ENCODE measurements around the gene SUCLG2.

Gene SUCLG2

GRCh38 chr3:67402873-67403272, 251.5 kb downstream of the SUCLG2 start:
- H3K27me3 ChIP-seq (ENCODE audit: control insufficient read depth in 1 of 2, insufficient read depth in 2 of 2, low read length in 2 of 2) = no peaks in the 10 kb centered on the region
- H3K36me3 ChIP-seq (ENCODE audit: insufficient read depth, low read length) = no peaks in the 10 kb centered on the region
- H3K9ac ChIP-seq (ENCODE audit: low read length) = no peak overlapping the region
- no peak overlapping the region for H3K27ac ChIP-seq (ENCODE audit: low read depth, low read length)
- H3K9me3 ChIP-seq (ENCODE audit: low read length) = no peaks in the 10 kb centered on the region
- H3K4me1 ChIP-seq (ENCODE audit: insufficient read depth, low read length) = no peaks in the 10 kb centered on the region
- no peak overlapping the region for H3K4me3 ChIP-seq (ENCODE audit: low read depth in 1 of 2, low read length in 2 of 2)

- Histone ChIP-seq H3K27ac (ENCODE audit: low read depth, low read length) (no peak overlapping the region), H3K9ac (ENCODE audit: low read length) (no peak overlapping the region), H3K27me3 (ENCODE audit: control insufficient read depth in 1 of 2, insufficient read depth in 2 of 2, low read length in 2 of 2) (no peaks in the 10 kb centered on the region), H3K9me3 (ENCODE audit: low read length) (no peaks in the 10 kb centered on the region), H3K36me3 (ENCODE audit: insufficient read depth, low read length) (no peaks in the 10 kb centered on the region), H3K4me3 (ENCODE audit: low read depth in 1 of 2, low read length in 2 of 2) (no peak overlapping the region), H3K4me1 (ENCODE audit: insufficient read depth, low read length) (no peaks in the 10 kb centered on the region)
Measured at GRCh38 chr3:67401921-67402320, 252.5 kb downstream of the SUCLG2 start.

- H3K4me1 ChIP-seq (ENCODE audit: insufficient read depth, low read length) = no peaks in the 10 kb centered on the region
- no peaks in the 10 kb centered on the region for H3K27me3 ChIP-seq (ENCODE audit: control insufficient read depth in 1 of 2, insufficient read depth in 2 of 2, low read length in 2 of 2)
- H3K36me3 ChIP-seq (ENCODE audit: insufficient read depth, low read length) = no peaks in the 10 kb centered on the region
- H3K9me3 ChIP-seq (ENCODE audit: low read length) = no peaks in the 10 kb centered on the region
- no peak overlapping the region for H3K27ac ChIP-seq (ENCODE audit: low read depth, low read length)
- H3K9ac ChIP-seq (ENCODE audit: low read length) = no peak overlapping the region
- H3K4me3 ChIP-seq (ENCODE audit: low read depth in 1 of 2, low read length in 2 of 2) = no peak overlapping the region
Measured at GRCh38 chr3:67400476-67400875, 253.9 kb downstream of the SUCLG2 start.

- Histone ChIP-seq H3K4me1 (ENCODE audit: insufficient read depth, low read length) (peaks cover 3% of the 10 kb centered on the region), H3K27ac (ENCODE audit: low read depth, low read length) (no peak overlapping the region)
Measured at GRCh38 chr3:67389176-67389575, 265.2 kb downstream of the SUCLG2 start.

GRCh38 chr3:67388738-67389137, 265.7 kb downstream of the SUCLG2 start:
- Histone ChIP-seq H3K27ac (ENCODE audit: low read depth, low read length) (no peak overlapping the region), H3K36me3 (ENCODE audit: insufficient read depth, low read length) (no peaks in the 10 kb centered on the region), H3K9ac (ENCODE audit: low read length) (no peak overlapping the region), H3K4me3 (ENCODE audit: low read depth in 1 of 2, low read length in 2 of 2) (no peak overlapping the region), H3K27me3 (ENCODE audit: control insufficient read depth in 1 of 2, insufficient read depth in 2 of 2, low read length in 2 of 2) (no peaks in the 10 kb centered on the region), H3K4me1 (ENCODE audit: insufficient read depth, low read length) (peaks cover 3% of the 10 kb centered on the region), H3K9me3 (ENCODE audit: low read length) (no peaks in the 10 kb centered on the region)

More at GRCh38 chr3:67389176-67389575, 265.2 kb downstream of the SUCLG2 start:
- Histone ChIP-seq H3K27me3 (ENCODE audit: control insufficient read depth in 1 of 2, insufficient read depth in 2 of 2, low read length in 2 of 2) (no peaks in the 10 kb centered on the region), H3K9ac (ENCODE audit: low read length) (no peak overlapping the region), H3K36me3 (ENCODE audit: insufficient read depth, low read length) (no peaks in the 10 kb centered on the region), H3K4me3 (ENCODE audit: low read depth in 1 of 2, low read length in 2 of 2) (no peak overlapping the region), H3K9me3 (ENCODE audit: low read length) (no peaks in the 10 kb centered on the region)

- Histone ChIP-seq H3K27ac (ENCODE audit: low read depth, low read length) (no peak overlapping the region), H3K9me3 (ENCODE audit: low read length) (no peaks in the 10 kb centered on the region), H3K36me3 (ENCODE audit: insufficient read depth, low read length) (no peaks in the 10 kb centered on the region), H3K4me1 (ENCODE audit: insufficient read depth, low read length) (peaks cover 13% of the 10 kb centered on the region), H3K4me3 (ENCODE audit: low read depth in 1 of 2, low read length in 2 of 2) (no peak overlapping the region), H3K27me3 (ENCODE audit: control insufficient read depth in 1 of 2, insufficient read depth in 2 of 2, low read length in 2 of 2) (no peaks in the 10 kb centered on the region), H3K9ac (ENCODE audit: low read length) (no peak overlapping the region)
Measured at GRCh38 chr3:67386451-67386850, 268.0 kb downstream of the SUCLG2 start.

- no peak overlapping the region for H3K9ac ChIP-seq (ENCODE audit: low read length)
- H3K36me3 ChIP-seq (ENCODE audit: insufficient read depth, low read length) = no peaks in the 10 kb centered on the region
- H3K4me1 ChIP-seq (ENCODE audit: insufficient read depth, low read length) = peaks cover 13% of the 10 kb centered on the region
- no peak overlapping the region for H3K4me3 ChIP-seq (ENCODE audit: low read depth in 1 of 2, low read length in 2 of 2)
- no peaks in the 10 kb centered on the region for H3K9me3 ChIP-seq (ENCODE audit: low read length)
- H3K27me3 ChIP-seq (ENCODE audit: control insufficient read depth in 1 of 2, insufficient read depth in 2 of 2, low read length in 2 of 2) = no peaks in the 10 kb centered on the region
- no peak overlapping the region for H3K27ac ChIP-seq (ENCODE audit: low read depth, low read length)
Measured at GRCh38 chr3:67384760-67385397, 269.5 kb downstream of the SUCLG2 start.

GRCh38 chr3:67384016-67384415, 270.4 kb downstream of the SUCLG2 start:
- H3K4me3 ChIP-seq (ENCODE audit: low read depth in 1 of 2, low read length in 2 of 2) = no peak overlapping the region
- H3K9ac ChIP-seq (ENCODE audit: low read length) = no peak overlapping the region
- no peaks in the 10 kb centered on the region for H3K36me3 ChIP-seq (ENCODE audit: insufficient read depth, low read length)
- peaks cover 13% of the 10 kb centered on the region for H3K4me1 ChIP-seq (ENCODE audit: insufficient read depth, low read length)
- no peak overlapping the region for H3K27ac ChIP-seq (ENCODE audit: low read depth, low read length)
- H3K27me3 ChIP-seq (ENCODE audit: control insufficient read depth in 1 of 2, insufficient read depth in 2 of 2, low read length in 2 of 2) = no peaks in the 10 kb centered on the region
- H3K9me3 ChIP-seq (ENCODE audit: low read length) = no peaks in the 10 kb centered on the region

GRCh38 chr3:67383379-67383778, 271.0 kb downstream of the SUCLG2 start:
- Histone ChIP-seq H3K4me3 (ENCODE audit: low read depth in 1 of 2, low read length in 2 of 2) (no peak overlapping the region), H3K4me1 (ENCODE audit: insufficient read depth, low read length) (peaks cover 13% of the 10 kb centered on the region), H3K9ac (ENCODE audit: low read length) (no peak overlapping the region), H3K27me3 (ENCODE audit: control insufficient read depth in 1 of 2, insufficient read depth in 2 of 2, low read length in 2 of 2) (no peaks in the 10 kb centered on the region), H3K9me3 (ENCODE audit: low read length) (no peaks in the 10 kb centered on the region), H3K36me3 (ENCODE audit: insufficient read depth, low read length) (no peaks in the 10 kb centered on the region), H3K27ac (ENCODE audit: low read depth, low read length) (no peak overlapping the region)

- no peaks in the 10 kb centered on the region for H3K36me3 ChIP-seq (ENCODE audit: insufficient read depth, low read length)
- no peak overlapping the region for H3K27ac ChIP-seq (ENCODE audit: low read depth, low read length)
- H3K9me3 ChIP-seq (ENCODE audit: low read length) = no peaks in the 10 kb centered on the region
- no peaks in the 10 kb centered on the region for H3K27me3 ChIP-seq (ENCODE audit: control insufficient read depth in 1 of 2, insufficient read depth in 2 of 2, low read length in 2 of 2)
- H3K9ac ChIP-seq (ENCODE audit: low read length) = no peak overlapping the region
- H3K4me3 ChIP-seq (ENCODE audit: low read depth in 1 of 2, low read length in 2 of 2) = no peak overlapping the region
- H3K4me1 ChIP-seq (ENCODE audit: insufficient read depth, low read length) = peaks cover 13% of the 10 kb centered on the region
Measured at GRCh38 chr3:67382536-67382935, 271.9 kb downstream of the SUCLG2 start.

- Histone ChIP-seq H3K27me3 (ENCODE audit: control insufficient read depth in 1 of 2, insufficient read depth in 2 of 2, low read length in 2 of 2) (no peaks in the 10 kb centered on the region), H3K9me3 (ENCODE audit: low read length) (no peaks in the 10 kb centered on the region), H3K4me3 (ENCODE audit: low read depth in 1 of 2, low read length in 2 of 2) (no peak overlapping the region)
Measured at GRCh38 chr3:67381667-67382272, 272.6 kb downstream of the SUCLG2 start.

GRCh38 chr3:67380118-67380517, 274.3 kb downstream of the SUCLG2 start:
- Histone ChIP-seq H3K4me3 (ENCODE audit: low read depth in 1 of 2, low read length in 2 of 2) (no peak overlapping the region), H3K9ac (ENCODE audit: low read length) (no peak overlapping the region)

More at GRCh38 chr3:67381667-67382272, 272.6 kb downstream of the SUCLG2 start:
- no peak overlapping the region for H3K27ac ChIP-seq (ENCODE audit: low read depth, low read length)
- H3K4me1 ChIP-seq (ENCODE audit: insufficient read depth, low read length) = peaks cover 13% of the 10 kb centered on the region
- no peaks in the 10 kb centered on the region for H3K36me3 ChIP-seq (ENCODE audit: insufficient read depth, low read length)
- H3K9ac ChIP-seq (ENCODE audit: low read length) = no peak overlapping the region

More at GRCh38 chr3:67380118-67380517, 274.3 kb downstream of the SUCLG2 start:
- no peaks in the 10 kb centered on the region for H3K27me3 ChIP-seq (ENCODE audit: control insufficient read depth in 1 of 2, insufficient read depth in 2 of 2, low read length in 2 of 2)
- peaks cover 4% of the 10 kb centered on the region for H3K36me3 ChIP-seq (ENCODE audit: insufficient read depth, low read length)
- H3K9me3 ChIP-seq (ENCODE audit: low read length) = no peaks in the 10 kb centered on the region
- H3K27ac ChIP-seq (ENCODE audit: low read depth, low read length) = no peak overlapping the region
- peaks cover 13% of the 10 kb centered on the region for H3K4me1 ChIP-seq (ENCODE audit: insufficient read depth, low read length)

Measured in muscle layer of colon (tissue), 2 donors.